Peyer's patch (tissue), 4 donors: ENCODE results near the gene SLC66A2. TPM values are rescaled to one million over a fixed set of nuclear protein-coding genes. Genes with fewer than 3 reads are reported as not detected.
A peak's percentile ranks its signal among the peaks of the same experiment; 100 is the strongest.
"Not testable (repeated sequence)": the region's sequence is repeated elsewhere in the genome, so short reads cannot be mapped to it uniquely, and the experiment has no call there.

Source experiments
- DNase-seq, 3 donors: peaks; one replicate each; pipeline ENCODE4 v3.0.0-alpha.2; 2017 to 2019
- H3K27ac ChIP-seq, 4 donors: fragments of 200-600 bp; sonication (generic); one replicate each; pipeline ENCODE4 v1.5.1; 2016 to 2019
- H3K27me3 ChIP-seq, 2 donors: fragments of 200-600 bp; sonication (generic); one replicate each; pipeline ENCODE4 v1.5.1; 2019
- H3K36me3 ChIP-seq, 3 donors: fragments of 200-600 bp; sonication (generic); one replicate each; pipeline ENCODE4 v1.5.1; 2016 to 2019
- H3K4me1 ChIP-seq, 4 donors: fragments of 200-600 bp; sonication (generic); one replicate each; pipeline ENCODE4 v1.5.1; 2016 to 2019
- H3K4me3 ChIP-seq, 4 donors: fragments of 200-600 bp; sonication (generic); 1 replicate in 3 of 4; 2 replicates in 1 of 4; pipeline ENCODE4 v1.5.1; 2016 to 2019; ENCODE audit warnings: mild to moderate bottlenecking in 1 of 4
- H3K9me3 ChIP-seq, 4 donors: fragments of 200-600 bp; sonication (generic); one replicate each; pipeline ENCODE4 v1.5.1; 2016 to 2019; ENCODE audit warnings: mild to moderate bottlenecking in 1 of 4
- POLR2A ChIP-seq, 2 donors: fragments of 450-650 bp; IDR thresholded peaks; one replicate each; pipeline ENCODE4 v1.5.1; 2017; ENCODE audit warnings: antibody characterized with exemption in 2 of 2, mild to moderate bottlenecking in 2 of 2, moderate library complexity in 2 of 2
- total RNA-seq, 4 donors: library from RNA; depleted of rRNA; stranded (reverse); fragments of >200 nt; gene quantifications; one replicate each; pipeline ENCODE4 v1.1.0, GENCODE V29; 2016
- TF ChIP-seq, protein P1 (sequence below), 6 experiments: fragments of 450-650 bp in 4 of 6; fragments of 200-600 bp in 2 of 6; sonication (generic) in 1 of 6; IDR thresholded peaks; one replicate each; pipeline ENCODE4 v1.5.1; 2017 to 2019; ENCODE audit warnings: antibody characterized with exemption in 6 of 6, mild to moderate bottlenecking in 3 of 6, moderate library complexity in 1 of 6

Gene SLC66A2
- 10 to 100 TPM; 28.0 to 41.4 (median 34.9) TPM for total RNA-seq

DNA sequence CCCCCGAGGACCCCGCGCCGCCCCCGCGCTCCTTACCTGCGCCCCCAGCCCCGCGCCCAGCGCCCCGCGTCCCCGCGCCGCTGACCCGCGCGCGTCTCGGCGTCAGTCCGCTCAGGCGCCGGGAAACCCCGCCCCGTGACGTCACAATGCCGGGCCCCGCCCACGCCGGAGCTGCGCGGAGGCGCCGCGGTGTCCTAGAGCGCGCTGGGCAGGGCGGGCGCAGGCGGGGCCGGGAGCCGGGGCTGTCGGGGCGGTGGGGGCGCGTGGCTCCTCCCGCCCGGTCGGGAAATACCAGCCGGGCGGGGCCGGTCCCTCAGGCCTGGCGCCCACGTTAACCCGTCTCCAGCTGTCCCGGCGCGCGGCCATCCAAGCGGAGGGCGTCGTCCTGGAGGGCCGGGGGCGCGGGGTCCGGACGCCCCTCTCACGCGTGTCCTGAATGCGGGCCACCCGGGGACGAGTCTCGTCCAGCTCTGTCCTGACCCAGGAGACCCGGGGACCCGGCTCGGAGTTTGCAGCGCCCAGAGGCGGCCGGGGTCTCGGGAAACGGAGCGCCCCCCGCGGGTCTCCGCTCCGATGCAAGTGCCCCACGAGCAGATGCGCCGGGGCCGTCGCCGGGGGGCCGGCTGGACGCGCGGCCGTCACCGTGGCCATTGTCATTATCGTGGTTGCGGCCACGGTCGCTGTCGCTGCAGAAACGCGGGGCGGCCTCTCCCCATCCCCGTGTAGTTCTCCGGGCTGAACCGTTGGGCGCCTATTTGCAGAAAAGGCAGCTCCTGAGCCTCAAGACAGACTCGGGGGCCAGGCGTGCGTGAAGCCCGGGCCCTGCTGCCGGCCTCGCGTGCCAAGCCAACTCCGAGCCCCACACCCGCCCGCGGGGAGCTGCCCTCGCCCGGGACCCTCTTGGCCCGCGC, at the start of gene SLC66A2:
Gene SLC66A2, minus strand, starts transcription at position 109 of the 911 bp plus-strand sequence. CDS start 727 bp downstream, outside the sequence.
- TF ChIP-seq, protein P1, sequence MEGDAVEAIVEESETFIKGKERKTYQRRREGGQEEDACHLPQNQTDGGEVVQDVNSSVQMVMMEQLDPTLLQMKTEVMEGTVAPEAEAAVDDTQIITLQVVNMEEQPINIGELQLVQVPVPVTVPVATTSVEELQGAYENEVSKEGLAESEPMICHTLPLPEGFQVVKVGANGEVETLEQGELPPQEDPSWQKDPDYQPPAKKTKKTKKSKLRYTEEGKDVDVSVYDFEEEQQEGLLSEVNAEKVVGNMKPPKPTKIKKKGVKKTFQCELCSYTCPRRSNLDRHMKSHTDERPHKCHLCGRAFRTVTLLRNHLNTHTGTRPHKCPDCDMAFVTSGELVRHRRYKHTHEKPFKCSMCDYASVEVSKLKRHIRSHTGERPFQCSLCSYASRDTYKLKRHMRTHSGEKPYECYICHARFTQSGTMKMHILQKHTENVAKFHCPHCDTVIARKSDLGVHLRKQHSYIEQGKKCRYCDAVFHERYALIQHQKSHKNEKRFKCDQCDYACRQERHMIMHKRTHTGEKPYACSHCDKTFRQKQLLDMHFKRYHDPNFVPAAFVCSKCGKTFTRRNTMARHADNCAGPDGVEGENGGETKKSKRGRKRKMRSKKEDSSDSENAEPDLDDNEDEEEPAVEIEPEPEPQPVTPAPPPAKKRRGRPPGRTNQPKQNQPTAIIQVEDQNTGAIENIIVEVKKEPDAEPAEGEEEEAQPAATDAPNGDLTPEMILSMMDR (IDR thresholded peaks at IDR 0.05): no peak
- TF ChIP-seq POLR2A (IDR thresholded peaks at IDR 0.05): peak; percentile 37 to 53
- H3K4me3 ChIP-seq: peak within 1 kb of the TSS; percentile 90 to 99 (median 95)
- no peaks in the 10 kb centered on the region for H3K9me3 ChIP-seq
- H3K4me1 ChIP-seq: peaks cover 0 to 39% (median 16%) of the 10 kb centered on the region in 4 donors
- peak within 1 kb of the TSS; percentile 84 to 88 (median 88) for H3K27ac ChIP-seq
- peak; percentile 87 to 97 (median 97) for DNase-seq
- no peaks in the 10 kb centered on the region for H3K27me3 ChIP-seq
- peaks cover 0 to 5% (median 0%) of the 10 kb centered on the region in 3 donors for H3K36me3 ChIP-seq

DNA sequence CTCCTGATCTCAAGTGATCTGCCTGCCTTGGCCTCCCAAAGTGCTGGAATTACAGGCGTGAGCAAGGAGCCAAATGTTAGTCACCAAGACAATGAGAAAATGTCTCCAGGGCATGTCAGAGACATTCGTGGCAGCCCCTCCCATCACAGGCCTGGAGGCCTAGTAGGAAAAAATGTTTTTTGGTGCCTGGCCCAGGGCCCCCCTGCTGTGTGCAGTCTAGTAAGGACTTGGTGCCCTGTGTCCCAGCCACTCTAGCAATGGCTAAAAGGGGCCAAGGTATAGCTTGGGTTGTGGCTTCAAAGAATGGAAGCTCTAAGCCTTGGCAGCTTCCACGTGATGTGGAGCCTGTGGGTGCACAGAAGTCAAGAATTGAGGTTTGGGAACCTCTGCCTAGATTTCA, 49.4 kb upstream of the SLC66A2 start:
- Histone ChIP-seq H3K4me1 (no peaks in the 10 kb centered on the region), H3K9me3 (peaks cover 0 to 16% (median 6%) of the 10 kb centered on the region in 4 donors), H3K36me3 (no peaks in the 10 kb centered on the region), H3K27ac (no peak overlapping the region), H3K27me3 (no peaks in the 10 kb centered on the region), H3K4me3 (no peak overlapping the region)
- no peak for TF ChIP-seq POLR2A (IDR thresholded peaks at IDR 0.05)
- TF ChIP-seq, protein P1 (IDR thresholded peaks at IDR 0.05): no peak
- no peak for DNase-seq

DNA sequence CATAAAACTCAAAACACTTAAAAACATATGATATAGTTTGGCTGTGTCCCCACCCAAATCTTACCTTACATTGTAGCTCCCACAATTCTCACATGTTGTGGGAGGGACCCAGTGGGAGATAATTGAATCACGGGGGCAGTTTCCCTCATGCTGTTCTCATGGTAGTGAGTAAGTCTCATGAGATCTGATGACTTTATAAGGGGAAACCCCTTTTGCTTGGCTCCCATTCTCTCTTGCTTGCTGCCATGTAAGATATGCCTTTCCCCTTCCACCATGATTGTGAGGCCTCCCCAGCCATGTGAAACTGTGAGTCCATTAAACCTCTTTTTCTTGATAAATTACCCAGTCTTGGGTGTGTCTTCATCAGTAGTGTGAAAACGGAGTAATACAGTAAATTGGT, 48.2 kb upstream of the SLC66A2 start:
- not testable (repeated sequence) for H3K27ac ChIP-seq, DNase-seq, H3K4me3 ChIP-seq, H3K27me3 ChIP-seq, H3K4me1 ChIP-seq, H3K36me3 ChIP-seq
- H3K9me3 ChIP-seq: peaks cover 0 to 16% (median 6%) of the 10 kb centered on the region in 4 donors

DNA sequence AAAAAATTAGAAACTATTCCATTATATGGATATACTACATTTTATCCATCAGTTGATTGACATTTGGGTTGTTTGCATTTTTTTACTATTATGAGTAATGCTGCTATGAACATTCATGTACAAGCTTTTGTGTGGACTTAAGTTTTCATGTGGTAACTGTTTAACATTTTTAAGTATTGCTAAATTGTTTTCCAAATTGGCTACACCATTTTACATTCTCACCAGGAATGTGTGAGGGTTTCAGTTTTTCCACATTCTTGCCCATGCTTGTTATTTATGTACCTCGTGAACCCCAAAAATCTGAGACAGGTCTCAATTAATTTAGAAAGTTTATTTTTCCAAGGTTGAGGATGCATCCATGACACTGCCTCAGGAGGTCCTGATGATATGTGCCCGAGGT, 40.0 kb upstream of the SLC66A2 start:
- Histone ChIP-seq H3K9me3 (peaks cover 0 to 3% (median 0%) of the 10 kb centered on the region in 4 donors), H3K27ac (no peak overlapping the region), H3K36me3 (no peaks in the 10 kb centered on the region), H3K4me1 (peaks cover 0 to 16% (median 7%) of the 10 kb centered on the region in 4 donors), H3K27me3 (no peaks in the 10 kb centered on the region), H3K4me3 (no peak overlapping the region)
- TF ChIP-seq, protein P1 (IDR thresholded peaks at IDR 0.05): no peak
- no peak for TF ChIP-seq POLR2A (IDR thresholded peaks at IDR 0.05)
- DNase-seq: no peak

DNA sequence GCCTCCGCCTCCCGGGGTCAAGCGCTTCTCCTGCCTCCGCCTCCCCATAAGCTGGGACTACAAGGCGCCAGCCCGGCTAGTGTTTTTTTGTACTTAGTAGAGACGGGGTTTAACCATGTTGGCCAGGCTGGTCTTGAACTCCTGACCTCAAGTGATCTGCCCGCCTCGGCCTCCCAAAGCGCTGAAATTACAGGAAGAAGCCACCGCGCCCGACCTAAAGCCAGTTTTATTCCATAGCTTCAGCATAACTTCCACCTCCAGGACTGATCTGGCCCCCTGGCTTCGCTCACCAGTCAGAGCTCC, 37.7 kb upstream of the SLC66A2 start:
- H3K36me3 ChIP-seq: no peaks in the 10 kb centered on the region
- DNase-seq: no peak
- TF ChIP-seq, protein P1 (IDR thresholded peaks at IDR 0.05): no peak
- H3K27me3 ChIP-seq: no peaks in the 10 kb centered on the region
- peaks cover 0 to 3% (median 0%) of the 10 kb centered on the region in 4 donors for H3K9me3 ChIP-seq
- peaks cover 0 to 20% (median 7%) of the 10 kb centered on the region in 4 donors for H3K4me1 ChIP-seq
- peak overlapping the region; percentile 85 to 97 (median 92) for H3K4me3 ChIP-seq
- H3K27ac ChIP-seq: peak overlapping the region in 3 of 4 donors; percentile 94 to 96 (median 94)
